Activated CD4-positive, alpha-beta memory T cell treated with anti-CD3 and anti-CD28 coated beads, Interleukin-2, amount 10 ng/mL, durations not matched to agents 7 days and 5 days (primary cell): ENCODE results near the gene PIM1. TPM values are rescaled to one million over a fixed set of nuclear protein-coding genes. Genes with fewer than 3 reads are reported as not detected.
"Not testable (repeated sequence)": the region's sequence is repeated elsewhere in the genome, so short reads cannot be mapped to it uniquely, and the experiment has no call there.

ENCODE experiments used
- CTCF ChIA-PET: fragments of 350-600 bp; sonication (Branson Sonifier 250); formaldehyde crosslinking; loops from one replicate; lab custom pipeline; 2021; ENCODE audit warnings: antibody characterized with exemption, inconsistent platforms; lab: Charles Lee
- POLR2A ChIA-PET: fragments of 350-600 bp; sonication (Branson Sonifier 250); formaldehyde crosslinking; loops from one replicate; lab custom pipeline; 2021; ENCODE audit warnings: antibody characterized with exemption; lab: Charles Lee
- DNase-seq: peaks from one replicate; pipeline ENCODE4 v3.0.0-alpha.2; 2020
- H3K27ac Mint-ChIP-seq: one replicate; pipeline ENCODE4 v1.8.0; 2021; ENCODE audit warnings: mild to moderate bottlenecking, mixed read lengths
- H3K27me3 Mint-ChIP-seq: one replicate; pipeline ENCODE4 v1.8.0; 2021; ENCODE audit warnings: mixed read lengths
- H3K36me3 Mint-ChIP-seq: one replicate; pipeline ENCODE4 v1.8.0; 2021; ENCODE audit warnings: low read depth, mixed read lengths
- H3K4me1 Mint-ChIP-seq: one replicate; pipeline ENCODE4 v1.8.0; 2021; ENCODE audit warnings: mixed read lengths
- H3K4me3 Mint-ChIP-seq: one replicate; pipeline ENCODE4 v1.8.0; 2021; ENCODE audit warnings: mild to moderate bottlenecking, mixed read lengths
- H3K9me3 Mint-ChIP-seq: one replicate; pipeline ENCODE4 v1.8.0; 2021; ENCODE audit warnings: mixed read lengths
- total RNA-seq, 2 experiments: library from RNA; stranded (reverse); gene quantifications; one replicate each; pipeline ENCODE4 v1.2.3, GENCODE V29; 2021

Gene PIM1
- total RNA-seq = 100 to 1,000 TPM; 497 to 505 TPM

- CTCF ChIA-PET = interaction anchor here (0.7 to 17.6 kb wide), 10 partner anchors 11 to 148 kb away, joined by 3 to 327 read pairs (median 15); no protein-coding TSS in a partner anchor
- H3K4me1 Mint-ChIP-seq = peaks cover 36% of the 10 kb centered on the region
- peaks cover 1% of the 10 kb centered on the region for H3K27me3 Mint-ChIP-seq
- H3K27ac Mint-ChIP-seq = peak within 1 kb of the TSS; percentile 98
- no peaks in the 10 kb centered on the region for H3K9me3 Mint-ChIP-seq
- POLR2A ChIA-PET = interaction anchor here (0.8 to 19.6 kb wide), 22 partner anchors 9 to 572 kb away, joined by 3 to 1021 read pairs (median 14); partner anchors contain the start of genes CMTR1 and MTCH1
- peak; percentile 100 for DNase-seq
- H3K36me3 Mint-ChIP-seq = peaks cover 53% of the 10 kb centered on the region
- peak within 1 kb of the TSS; percentile 94 for H3K4me3 Mint-ChIP-seq
These were observed at the start of gene PIM1 for GRCh38 chr6:37169496-37170272. Gene PIM1 (plus strand): TSS chr6:37170152. CDS start chr6:37170576, 424 bp downstream.

GRCh38 chr6:37121556-37121955 lies 48.4 kb upstream of the PIM1 start:
- Mint-ChIP-seq H3K4me1 (peaks cover 10% of the 10 kb centered on the region), H3K9me3 (no peaks in the 10 kb centered on the region), H3K27me3 (no peaks in the 10 kb centered on the region), H3K27ac (no peak overlapping the region), H3K36me3 (no peaks in the 10 kb centered on the region), H3K4me3 (no peak overlapping the region)
- CTCF ChIA-PET = interaction anchor here (0.7 kb wide), 1 partner anchor 284 kb away, joined by 3 read pairs; no protein-coding TSS in a partner anchor
- POLR2A ChIA-PET = interaction anchor here (0.8 kb wide), 1 partner anchor 11 kb away, joined by 3 read pairs; no protein-coding TSS in a partner anchor
- no peak for DNase-seq

- CTCF ChIA-PET = no interaction called here
- no peak overlapping the region for H3K27ac Mint-ChIP-seq
- DNase-seq = no peak
These were observed 47.1 kb upstream of the PIM1 start for GRCh38 chr6:37122861-37123260.

GRCh38 chr6:37123957-37124729 lies 45.8 kb upstream of the PIM1 start:
- no peak overlapping the region for H3K4me3 Mint-ChIP-seq
- ChIA-PET POLR2A (no interaction called here), CTCF (no interaction called here)
- H3K27ac Mint-ChIP-seq = no peak overlapping the region
- DNase-seq = no peak
- H3K9me3 Mint-ChIP-seq = no peaks in the 10 kb centered on the region
- H3K4me1 Mint-ChIP-seq = peaks cover 8% of the 10 kb centered on the region
- no peaks in the 10 kb centered on the region for H3K36me3 Mint-ChIP-seq
- no peaks in the 10 kb centered on the region for H3K27me3 Mint-ChIP-seq

More at GRCh38 chr6:37122861-37123260, 47.1 kb upstream of the PIM1 start:
- H3K9me3 Mint-ChIP-seq = no peaks in the 10 kb centered on the region
- H3K36me3 Mint-ChIP-seq = no peaks in the 10 kb centered on the region
- H3K27me3 Mint-ChIP-seq = no peaks in the 10 kb centered on the region
- H3K4me1 Mint-ChIP-seq = peaks cover 10% of the 10 kb centered on the region
- POLR2A ChIA-PET = no interaction called here
- H3K4me3 Mint-ChIP-seq = no peak overlapping the region

- H3K4me1 Mint-ChIP-seq = peaks cover 11% of the 10 kb centered on the region
- no peaks in the 10 kb centered on the region for H3K27me3 Mint-ChIP-seq
- no peaks in the 10 kb centered on the region for H3K9me3 Mint-ChIP-seq
- ChIA-PET CTCF (no interaction called here), POLR2A (interaction anchor here (0.6 kb wide), 1 partner anchor 565 kb away, joined by 3 read pairs; no protein-coding TSS in a partner anchor)
- H3K36me3 Mint-ChIP-seq = no peaks in the 10 kb centered on the region
- no peak overlapping the region for H3K4me3 Mint-ChIP-seq
- H3K27ac Mint-ChIP-seq = no peak overlapping the region
- DNase-seq = no peak
These were observed 44.0 kb upstream of the PIM1 start for GRCh38 chr6:37125774-37126492.

- ChIA-PET POLR2A (interaction anchor here (0.6 kb wide), 1 partner anchor 564 kb away, joined by 3 read pairs; no protein-coding TSS in a partner anchor), CTCF (no interaction called here)
- H3K4me3 Mint-ChIP-seq = no peak overlapping the region
- no peak overlapping the region for H3K27ac Mint-ChIP-seq
- DNase-seq = no peak
- H3K27me3 Mint-ChIP-seq = no peaks in the 10 kb centered on the region
- peaks cover 13% of the 10 kb centered on the region for H3K4me1 Mint-ChIP-seq
- H3K36me3 Mint-ChIP-seq = no peaks in the 10 kb centered on the region
- H3K9me3 Mint-ChIP-seq = no peaks in the 10 kb centered on the region
These were observed 43.4 kb upstream of the PIM1 start for GRCh38 chr6:37126493-37126958.

- no peak overlapping the region for H3K27ac Mint-ChIP-seq
- ChIA-PET CTCF (no interaction called here), POLR2A (interaction anchor here (0.9 kb wide), 1 partner anchor 44 kb away, joined by 3 read pairs; no protein-coding TSS in a partner anchor)
These were observed 42.9 kb upstream of the PIM1 start for GRCh38 chr6:37126961-37127616.

GRCh38 chr6:37127961-37128862 lies 41.7 kb upstream of the PIM1 start:
- no peak overlapping the region for H3K27ac Mint-ChIP-seq
- POLR2A ChIA-PET = interaction anchor here (0.9 to 1.1 kb wide), 2 partner anchors 21 to 43 kb away, joined by 3 read pairs; no protein-coding TSS in a partner anchor

More at GRCh38 chr6:37126961-37127616, 42.9 kb upstream of the PIM1 start:
- no peaks in the 10 kb centered on the region for H3K9me3 Mint-ChIP-seq
- H3K4me3 Mint-ChIP-seq = no peak overlapping the region
- no peaks in the 10 kb centered on the region for H3K27me3 Mint-ChIP-seq
- DNase-seq = no peak
- H3K4me1 Mint-ChIP-seq = peaks cover 19% of the 10 kb centered on the region
- H3K36me3 Mint-ChIP-seq = no peaks in the 10 kb centered on the region

GRCh38 chr6:37128863-37129443 lies 41.0 kb upstream of the PIM1 start:
- CTCF ChIA-PET = interaction anchor here (1.1 to 2.0 kb wide), 2 partner anchors 43 to 109 kb away, joined by 3 to 5 read pairs; no protein-coding TSS in a partner anchor
- not testable (repeated sequence) for H3K4me3 Mint-ChIP-seq, H3K36me3 Mint-ChIP-seq, H3K27ac Mint-ChIP-seq, H3K9me3 Mint-ChIP-seq, DNase-seq, H3K27me3 Mint-ChIP-seq
- POLR2A ChIA-PET = interaction anchor here (1.6 kb wide), 1 partner anchor 43 kb away, joined by 3 read pairs; no protein-coding TSS in a partner anchor
- peaks cover 25% of the 10 kb centered on the region for H3K4me1 Mint-ChIP-seq

More at GRCh38 chr6:37127961-37128862, 41.7 kb upstream of the PIM1 start:
- Mint-ChIP-seq H3K9me3 (no peaks in the 10 kb centered on the region), H3K27me3 (no peaks in the 10 kb centered on the region), H3K4me1 (peaks cover 20% of the 10 kb centered on the region), H3K36me3 (no peaks in the 10 kb centered on the region), H3K4me3 (no peak overlapping the region)
- no peak for DNase-seq
- CTCF ChIA-PET = interaction anchor here (0.6 to 2.0 kb wide), 3 partner anchors 24 to 624 kb away, joined by 3 to 5 read pairs (median 3); no protein-coding TSS in a partner anchor

GRCh38 chr6:37129566-37129965 lies 40.4 kb upstream of the PIM1 start:
- Mint-ChIP-seq H3K4me3 (no peak overlapping the region), H3K27ac (no peak overlapping the region), H3K9me3 (no peaks in the 10 kb centered on the region), H3K27me3 (no peaks in the 10 kb centered on the region), H3K4me1 (peaks cover 31% of the 10 kb centered on the region), H3K36me3 (no peaks in the 10 kb centered on the region)
- CTCF ChIA-PET = interaction anchor here (0.8 to 2.0 kb wide), 5 partner anchors 9 to 110 kb away, joined by 3 to 7 read pairs (median 4); no protein-coding TSS in a partner anchor
- POLR2A ChIA-PET = interaction anchor here (1.6 kb wide), 1 partner anchor 43 kb away, joined by 3 read pairs; no protein-coding TSS in a partner anchor
- DNase-seq = no peak
